ENCODE results near the gene ZNF878.
"Not testable (repeated sequence)": the region's sequence is repeated elsewhere in the genome, so short reads cannot be mapped to it uniquely, and the experiment has no call there.

ZNF878 gene

DNA sequence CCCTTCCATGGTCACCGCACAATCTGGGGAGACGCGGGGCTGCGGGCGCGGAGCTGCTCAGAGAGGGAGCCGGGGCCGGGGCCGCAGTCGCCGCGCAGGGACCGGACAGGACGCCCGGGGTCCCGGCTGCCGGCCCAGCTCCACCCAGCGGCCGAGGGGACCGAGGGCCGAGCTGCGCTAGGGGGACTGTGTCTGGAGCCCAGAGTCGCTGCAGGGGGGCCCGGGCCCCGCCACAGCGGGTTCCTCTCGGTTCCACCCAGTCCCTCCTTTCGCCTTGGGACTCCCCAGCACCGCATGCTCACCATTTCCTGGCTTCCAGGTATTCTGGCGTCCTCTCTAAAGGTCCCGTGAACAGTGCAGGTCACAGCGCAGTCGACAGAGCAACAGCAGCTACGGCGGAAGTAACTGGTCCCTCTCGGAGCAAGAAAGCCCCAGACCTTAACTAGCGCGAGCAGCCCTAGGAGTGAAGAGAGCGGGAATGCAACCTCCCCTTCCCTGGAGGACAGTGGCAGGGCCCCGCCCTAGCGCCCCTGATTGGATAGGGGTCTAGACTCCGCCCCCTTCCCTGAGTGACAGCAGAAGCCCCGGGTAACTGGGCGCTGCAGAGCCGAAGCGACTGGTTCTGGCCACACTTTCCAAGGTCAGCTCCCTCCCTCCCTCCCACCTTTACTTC is at the start of gene ZNF878:
Gene ZNF878, minus strand, starts transcription at position 465 of the 673 bp plus-strand sequence. Its CDS starts 160 bp downstream, at position 305.
- DNase-seq = peak; percentile 13

DNA sequence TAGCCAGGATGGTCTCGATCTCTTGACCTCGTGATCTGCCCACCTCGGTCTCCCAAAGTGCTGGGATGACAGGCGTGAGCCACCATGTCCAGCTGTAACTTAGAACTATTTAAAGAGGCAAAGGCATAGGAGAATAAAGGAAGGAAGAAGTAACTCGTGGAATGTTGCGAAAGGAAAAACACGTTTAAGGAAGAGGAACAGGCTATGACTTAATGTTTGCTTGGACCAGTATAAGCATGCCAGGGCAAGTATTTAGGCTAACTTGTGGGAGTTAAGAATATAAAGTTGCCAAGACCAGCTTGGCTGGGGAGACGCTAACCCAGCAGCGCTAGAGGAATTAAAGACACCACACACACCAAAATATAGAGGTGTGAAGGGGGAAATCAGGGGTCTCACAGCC is 45.3 kb upstream of the ZNF878 start:
- no peak for DNase-seq

DNA sequence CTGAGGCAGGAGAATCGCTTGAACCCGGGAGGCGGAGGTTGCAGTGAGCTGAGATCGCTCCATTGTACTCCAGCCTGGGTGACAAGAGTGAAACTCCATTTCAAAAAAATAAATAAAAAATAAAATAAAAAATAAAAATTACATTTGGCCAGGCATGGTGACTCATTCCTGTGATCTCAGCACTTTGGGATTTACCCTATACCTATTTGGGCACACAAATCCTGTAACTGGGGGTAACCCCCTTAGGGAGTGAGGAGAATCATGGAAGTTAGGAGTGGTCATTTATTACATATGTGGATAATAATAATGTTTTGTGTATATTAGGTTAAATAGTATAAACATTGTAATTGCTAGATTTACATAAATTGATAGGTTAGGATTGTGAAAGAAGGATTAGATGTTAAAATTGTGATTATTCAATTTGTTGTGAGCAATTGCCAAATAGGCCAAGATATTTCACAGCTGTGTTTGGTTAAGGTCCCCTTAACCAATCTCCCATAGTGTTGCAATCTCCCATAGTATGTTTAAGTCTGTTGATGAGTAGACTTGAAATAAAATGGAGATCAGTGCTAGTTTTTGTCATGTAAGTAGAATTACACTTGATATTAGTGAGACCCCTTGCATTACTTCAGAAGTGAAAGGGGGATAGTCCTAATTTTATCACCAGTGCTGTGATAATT is 42.5 kb upstream of the ZNF878 start:
- DNase-seq = no peak

DNA sequence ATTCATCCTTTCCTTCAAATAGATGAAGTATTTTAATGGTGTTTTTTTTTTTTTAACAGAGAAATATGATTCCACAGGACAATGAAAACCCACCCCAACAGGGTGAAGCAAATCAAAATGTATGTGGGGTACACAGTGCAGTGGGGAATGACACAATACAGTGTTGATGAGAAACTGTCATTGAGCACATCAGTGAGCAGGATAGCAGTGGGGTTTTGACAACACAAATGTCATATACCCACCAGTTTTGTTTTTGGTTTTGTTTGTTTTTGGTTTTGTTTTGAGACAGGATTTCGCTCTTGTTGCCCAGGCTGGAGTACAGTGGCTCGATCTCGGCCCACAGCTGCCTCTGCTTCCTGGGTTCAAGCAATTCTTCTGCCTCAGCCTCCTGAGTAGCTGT is 41.0 kb upstream of the ZNF878 start:
- DNase-seq = no peak

DNA sequence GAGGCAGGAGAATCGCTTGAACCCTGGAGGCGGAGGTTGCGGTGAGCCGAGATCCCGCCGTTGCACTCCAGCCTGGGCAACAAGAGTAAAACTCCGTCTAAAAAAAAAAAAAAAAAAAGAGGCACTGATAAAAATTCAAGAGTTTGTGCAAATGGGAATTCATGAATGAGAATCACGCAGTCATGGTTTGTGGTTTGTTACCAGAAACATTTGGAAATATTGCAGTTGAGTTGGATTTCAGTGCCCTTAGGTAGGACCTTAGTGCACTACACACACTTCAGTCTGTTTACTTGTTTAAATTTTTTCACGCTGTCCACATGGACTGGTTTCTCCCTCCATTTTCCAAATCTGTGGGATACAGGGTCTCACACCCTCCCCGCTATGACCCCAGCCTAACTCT is 40.2 kb upstream of the ZNF878 start:
- DNase-seq = no peak

DNA sequence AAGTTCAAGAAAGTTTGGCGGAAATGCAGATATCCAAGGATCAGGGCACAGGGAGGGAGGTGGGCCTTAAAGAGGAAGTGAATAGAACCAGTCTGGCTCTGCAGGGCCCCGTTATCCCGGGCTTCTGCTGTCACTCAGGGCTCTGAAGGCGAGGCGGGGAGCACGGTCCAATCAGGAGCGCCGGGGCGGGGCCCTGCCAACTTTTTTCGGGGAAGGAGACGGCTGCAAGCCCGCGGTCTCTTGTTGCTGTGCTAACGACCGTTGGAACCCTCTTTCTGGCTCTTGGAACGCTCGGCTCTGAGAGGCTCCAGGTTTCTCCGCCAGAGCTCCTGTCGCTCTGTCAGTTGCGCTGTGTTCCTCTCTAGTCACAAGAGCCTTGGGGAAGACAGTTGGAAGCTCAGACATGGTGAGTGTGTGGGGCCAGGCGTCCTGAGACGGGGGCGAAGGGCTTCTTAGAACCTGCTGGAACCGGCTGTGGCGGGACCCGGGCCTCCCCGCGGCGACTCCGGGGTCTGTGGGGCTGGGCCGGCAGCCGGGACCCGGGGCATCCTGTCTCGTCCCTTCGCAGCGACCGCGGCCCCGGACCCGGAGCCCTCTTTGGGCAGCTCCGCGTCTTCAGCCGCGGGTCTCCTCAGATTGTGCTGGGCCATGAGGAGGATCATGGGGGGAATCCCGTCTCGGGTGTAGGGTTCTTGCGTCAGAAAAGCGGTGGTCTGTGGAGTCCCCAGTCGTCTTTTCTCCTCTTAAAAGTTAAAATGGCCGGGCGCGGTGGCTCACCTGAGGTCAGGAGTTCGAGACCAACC is 39.5 kb upstream of the ZNF878 start:
- DNase-seq = no peak

DNA sequence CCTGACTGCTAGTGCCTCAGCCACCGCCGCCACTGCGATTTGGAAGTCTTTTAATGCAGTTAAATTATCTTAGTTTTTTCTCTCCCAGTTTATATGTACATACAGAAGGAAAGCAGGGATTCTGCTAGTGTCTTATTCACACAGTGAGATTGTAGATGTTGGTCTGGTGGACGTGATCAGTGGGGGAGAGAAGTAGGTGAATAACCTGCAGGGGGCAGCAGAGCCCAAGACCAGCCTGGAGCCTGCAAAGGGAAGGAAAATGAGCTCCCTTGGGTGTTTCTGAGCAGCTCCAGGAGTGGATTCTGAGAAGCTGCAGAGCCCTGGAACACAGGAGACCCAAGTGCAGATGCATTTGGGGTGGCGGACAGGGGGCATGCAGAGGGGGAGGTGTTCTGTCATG is 38.0 kb upstream of the ZNF878 start:
- DNase-seq = no peak

- no peak for DNase-seq
Measured at GRCh38 chr19:12085074-12085818, 32.5 kb upstream of the ZNF878 start.

- DNase-seq = not testable (repeated sequence)
Measured at GRCh38 chr19:12083336-12083735, 30.6 kb upstream of the ZNF878 start.

GRCh38 chr19:12077375-12077774 is 24.6 kb upstream of the ZNF878 start:
- DNase-seq = no peak

GRCh38 chr19:12076331-12076730 is 23.6 kb upstream of the ZNF878 start:
- DNase-seq = not testable (repeated sequence)

DNA sequence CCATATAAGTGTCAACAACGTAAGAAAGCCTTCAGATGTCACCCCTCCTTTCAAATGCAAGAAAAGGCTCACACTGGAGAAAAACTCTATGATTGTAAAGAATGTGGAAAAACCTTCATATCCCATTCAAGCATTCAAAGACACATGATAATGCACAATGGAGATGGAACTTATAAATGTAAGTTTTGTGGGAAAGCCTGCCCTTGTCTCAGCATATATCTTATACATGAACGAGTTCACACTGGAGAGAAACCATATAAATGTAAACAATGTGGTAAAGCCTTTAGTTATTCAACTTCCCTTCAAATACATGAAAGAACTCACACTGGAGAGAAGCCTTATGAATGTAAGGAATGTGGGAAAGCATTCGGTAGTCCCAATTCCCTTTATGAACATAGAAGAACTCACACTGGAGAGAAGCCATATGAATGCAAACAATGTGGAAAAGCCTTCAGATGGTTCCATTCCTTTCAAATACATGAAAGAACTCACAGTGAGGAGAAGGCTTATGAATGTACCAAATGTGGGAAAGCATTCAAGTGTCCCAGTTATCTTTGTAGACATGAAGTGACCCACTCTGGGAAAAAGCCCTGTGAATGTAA is 22.9 kb upstream of the ZNF878 start:
- DNase-seq = no peak

- no peak for DNase-seq
Measured at GRCh38 chr19:12064590-12065538, 12.1 kb upstream of the ZNF878 start, which contains the start of gene ZNF844. Gene ZNF844, plus strand, starts transcription at chr19:12064731. Its CDS starts 143 bp downstream, at chr19:12064874.

DNA sequence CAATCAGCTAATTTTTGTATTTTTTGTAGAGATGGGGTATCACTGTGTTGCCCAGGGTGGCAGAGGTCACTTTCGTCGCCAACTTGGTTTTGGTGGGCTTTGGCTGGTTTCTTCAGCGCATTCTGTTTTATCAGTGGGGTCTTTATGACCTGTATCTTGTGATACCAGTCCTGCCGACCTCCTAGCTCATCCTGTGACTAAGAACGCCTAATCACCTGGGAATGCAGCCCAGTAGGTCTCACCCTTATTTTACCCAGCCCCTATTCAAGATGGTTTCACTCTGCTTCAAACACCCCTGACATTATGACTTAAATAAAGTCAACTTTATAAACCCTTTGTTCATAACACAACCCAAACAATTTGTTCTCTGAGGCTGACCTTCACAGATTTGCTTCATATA is 3.0 kb upstream of the ZNF878 start:
- no peak for DNase-seq

DNA sequence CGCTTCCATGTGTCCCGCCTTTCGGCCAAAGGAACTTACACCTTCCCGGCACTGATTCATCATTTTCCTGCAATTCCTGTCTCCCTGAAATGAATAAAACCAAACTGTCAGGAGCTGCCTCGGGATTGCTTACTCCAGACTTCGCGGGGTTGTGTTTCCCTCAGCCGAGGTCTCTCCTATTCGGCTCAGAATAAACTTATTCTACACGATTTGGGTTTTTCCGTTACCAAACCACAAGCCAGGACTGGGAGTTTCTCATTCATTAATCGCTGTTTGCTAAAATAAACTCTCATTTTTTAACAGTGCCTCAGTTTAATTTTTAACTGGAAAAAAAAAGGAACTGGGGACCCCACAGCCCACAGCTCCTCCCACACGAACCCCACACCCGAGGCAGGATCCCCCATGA is 667 bp downstream of the ZNF878 start:
- DNase-seq = no peak

GRCh38 chr19:12047868-12048267 is 4.9 kb downstream of the ZNF878 start:
- no peak for DNase-seq

DNA sequence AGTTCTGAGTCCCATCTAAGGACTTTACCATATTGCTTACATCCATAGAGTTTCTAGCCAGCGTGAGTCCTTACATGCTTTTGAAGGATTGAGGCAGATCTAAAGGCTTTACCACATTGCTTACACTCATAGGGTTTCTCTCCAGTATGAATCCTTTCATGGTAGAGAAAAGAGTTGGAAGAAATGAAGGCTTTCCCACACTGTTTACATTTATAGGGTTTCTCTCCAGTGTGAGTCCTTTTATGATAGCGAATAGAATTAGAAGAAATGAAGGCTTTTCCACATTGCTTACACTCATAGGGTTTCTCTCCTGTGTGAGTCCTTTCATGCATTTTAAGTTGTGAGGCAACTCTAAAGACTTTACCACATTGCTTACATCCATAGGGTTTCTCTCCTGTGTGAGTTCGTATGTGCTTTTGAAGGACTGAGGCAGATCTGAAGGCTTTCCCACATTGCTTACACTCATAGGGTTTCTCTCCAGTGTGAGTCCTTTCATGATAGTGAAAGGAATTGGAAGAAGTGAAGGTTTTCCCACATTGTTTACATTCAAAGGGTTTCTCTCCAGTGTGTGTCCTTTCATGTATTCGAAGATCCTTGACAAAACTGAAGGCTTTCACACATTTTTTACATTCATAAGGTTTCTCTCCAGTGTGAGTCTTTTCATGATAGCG is 8.9 kb downstream of the ZNF878 start:
- DNase-seq = no peak

GRCh38 chr19:12042893-12043292 is 9.9 kb downstream of the ZNF878 start:
- DNase-seq = no peak

- DNase-seq = peak; percentile 47
Measured at GRCh38 chr19:12035220-12036172, 17.3 kb downstream of the ZNF878 start, which contains the start of gene ZNF433. Gene ZNF433, minus strand, starts transcription at chr19:12035679. Its CDS starts 140 bp downstream, at chr19:12035539.
